ENCODE results near the gene PHKB. TPM values are rescaled to one million over a fixed set of nuclear protein-coding genes. Genes with fewer than 3 reads are reported as not detected.

Gene PHKB
- total RNA-seq, 1 donor from 2014 or later = 49.6 TPM

- Mint-ChIP-seq H3K4me3 (ENCODE audit: unreplicated experiment) (no peak overlapping the region), H3K4me1 (ENCODE audit: low read depth, unreplicated experiment) (peaks cover 2% of the 10 kb centered on the region), H3K9me3 (ENCODE audit: unreplicated experiment) (no peaks in the 10 kb centered on the region), H3K27ac (ENCODE audit: unreplicated experiment) (no peak overlapping the region), H3K36me3 (ENCODE audit: low read depth, unreplicated experiment) (peaks cover 9% of the 10 kb centered on the region), H3K27me3 (ENCODE audit: low read depth, unreplicated experiment) (no peaks in the 10 kb centered on the region)
- Histone ChIP-seq H2AFZ (ENCODE audit: low read depth, low read length) (no peak overlapping the region), H3K79me2 (ENCODE audit: insufficient read depth, low read length) (no peaks in the 10 kb centered on the region), H3K9ac (ENCODE audit: low read length) (no peak overlapping the region), H3K36me3 (ENCODE audit: insufficient read depth, low read length) (no peaks in the 10 kb centered on the region), H3K9me3 (ENCODE audit: insufficient read depth, low read depth, low read length) (no peaks in the 10 kb centered on the region), H3K4me1 (ENCODE audit: insufficient read depth, low read length) (no peaks in the 10 kb centered on the region), H3K4me3 (ENCODE audit: insufficient read depth, low read depth, low read length) (no peak overlapping the region), H3K27me3 (ENCODE audit: insufficient read depth, low read length) (no peaks in the 10 kb centered on the region), H3K27ac (ENCODE audit: low read depth, low read length) (no peak overlapping the region), H3K4me2 (ENCODE audit: low read length) (no peak overlapping the region), H4K20me1 (ENCODE audit: insufficient read depth, low read length) (peaks cover 3% of the 10 kb centered on the region)
- no peak for TF ChIP-seq CTCF (IDR thresholded peaks at IDR 0.05; ENCODE audit: insufficient read depth, low read depth, low read length)
- TF ChIP-seq EZH2 (IDR thresholded peaks at IDR 0.05; ENCODE audit: insufficient read depth, low read length) = no peak
- FAIRE-seq (no peak), DNase-seq (ENCODE audit: low read depth) (no peak)
Observed at GRCh38 chr16:47416869-47417268, 44.3 kb upstream of the PHKB start.

- no peak overlapping the region for H3K4me3 Mint-ChIP-seq (ENCODE audit: unreplicated experiment)
- H3K27ac Mint-ChIP-seq (ENCODE audit: unreplicated experiment) = no peak overlapping the region
- Histone ChIP-seq H3K4me3 (ENCODE audit: insufficient read depth, low read depth, low read length) (no peak overlapping the region), H3K27ac (ENCODE audit: low read depth, low read length) (no peak overlapping the region), H3K9me3 (ENCODE audit: insufficient read depth, low read depth, low read length) (no peaks in the 10 kb centered on the region), H3K4me1 (ENCODE audit: insufficient read depth, low read length) (no peaks in the 10 kb centered on the region), H3K36me3 (ENCODE audit: insufficient read depth, low read length) (peaks cover 10% of the 10 kb centered on the region), H3K79me2 (ENCODE audit: insufficient read depth, low read length) (no peaks in the 10 kb centered on the region), H3K9ac (ENCODE audit: low read length) (no peak overlapping the region), H2AFZ (ENCODE audit: low read depth, low read length) (no peak overlapping the region), H3K4me2 (ENCODE audit: low read length) (no peak overlapping the region), H4K20me1 (ENCODE audit: insufficient read depth, low read length) (no peaks in the 10 kb centered on the region), H3K27me3 (ENCODE audit: insufficient read depth, low read length) (no peaks in the 10 kb centered on the region)
- no peak for TF ChIP-seq EZH2 (IDR thresholded peaks at IDR 0.05; ENCODE audit: insufficient read depth, low read length)
- TF ChIP-seq CTCF (IDR thresholded peaks at IDR 0.05; ENCODE audit: insufficient read depth, low read depth, low read length) = no peak
- H3K27me3 Mint-ChIP-seq (ENCODE audit: low read depth, unreplicated experiment) = no peaks in the 10 kb centered on the region
- peaks cover 3% of the 10 kb centered on the region for H3K9me3 Mint-ChIP-seq (ENCODE audit: unreplicated experiment)
- H3K4me1 Mint-ChIP-seq (ENCODE audit: low read depth, unreplicated experiment) = no peaks in the 10 kb centered on the region
- DNase-seq (ENCODE audit: low read depth) (no peak), FAIRE-seq (no peak)
- peaks cover 31% of the 10 kb centered on the region for H3K36me3 Mint-ChIP-seq (ENCODE audit: low read depth, unreplicated experiment)
Observed at GRCh38 chr16:47424846-47425245, 36.3 kb upstream of the PHKB start.

- DNase-seq (ENCODE audit: low read depth) (no peak), FAIRE-seq (no peak)
- H2AFZ ChIP-seq (ENCODE audit: low read depth, low read length) = no peak overlapping the region
- H3K4me2 ChIP-seq (ENCODE audit: low read length) = no peak overlapping the region
- H3K36me3 ChIP-seq (ENCODE audit: insufficient read depth, low read length) = peaks cover 10% of the 10 kb centered on the region
- H3K9ac ChIP-seq (ENCODE audit: low read length) = no peak overlapping the region
- no peaks in the 10 kb centered on the region for H3K27me3 ChIP-seq (ENCODE audit: insufficient read depth, low read length)
- peaks cover 2% of the 10 kb centered on the region for H4K20me1 ChIP-seq (ENCODE audit: insufficient read depth, low read length)
- no peaks in the 10 kb centered on the region for H3K27me3 Mint-ChIP-seq (ENCODE audit: low read depth, unreplicated experiment)
- H3K9me3 Mint-ChIP-seq (ENCODE audit: unreplicated experiment) = peaks cover 3% of the 10 kb centered on the region
- H3K27ac Mint-ChIP-seq (ENCODE audit: unreplicated experiment) = no peak overlapping the region
- no peaks in the 10 kb centered on the region for H3K9me3 ChIP-seq (ENCODE audit: insufficient read depth, low read depth, low read length)
- no peak overlapping the region for H3K27ac ChIP-seq (ENCODE audit: low read depth, low read length)
- peaks cover 2% of the 10 kb centered on the region for H3K79me2 ChIP-seq (ENCODE audit: insufficient read depth, low read length)
- H3K36me3 Mint-ChIP-seq (ENCODE audit: low read depth, unreplicated experiment) = peaks cover 27% of the 10 kb centered on the region
- H3K4me3 ChIP-seq (ENCODE audit: insufficient read depth, low read depth, low read length) = no peak overlapping the region
- H3K4me3 Mint-ChIP-seq (ENCODE audit: unreplicated experiment) = no peak overlapping the region
- no peaks in the 10 kb centered on the region for H3K4me1 ChIP-seq (ENCODE audit: insufficient read depth, low read length)
- TF ChIP-seq EZH2 (IDR thresholded peaks at IDR 0.05; ENCODE audit: insufficient read depth, low read length) = no peak
- TF ChIP-seq CTCF (IDR thresholded peaks at IDR 0.05; ENCODE audit: insufficient read depth, low read depth, low read length) = no peak
- peaks cover 3% of the 10 kb centered on the region for H3K4me1 Mint-ChIP-seq (ENCODE audit: low read depth, unreplicated experiment)
Observed at GRCh38 chr16:47426806-47427205, 34.3 kb upstream of the PHKB start.
